HTERT RPE-1 (cell line): ENCODE measurements around the gene CAMTA1.

Experiments used
- in situ Hi-C: fragments of 300-500 bp; cut with MboI; formaldehyde crosslinking; loops from 4 replicates; pipeline ENCODE4 v1.14.3; 2020; ENCODE audit warnings: low sequenced_read_pairs

Gene CAMTA1

DNA sequence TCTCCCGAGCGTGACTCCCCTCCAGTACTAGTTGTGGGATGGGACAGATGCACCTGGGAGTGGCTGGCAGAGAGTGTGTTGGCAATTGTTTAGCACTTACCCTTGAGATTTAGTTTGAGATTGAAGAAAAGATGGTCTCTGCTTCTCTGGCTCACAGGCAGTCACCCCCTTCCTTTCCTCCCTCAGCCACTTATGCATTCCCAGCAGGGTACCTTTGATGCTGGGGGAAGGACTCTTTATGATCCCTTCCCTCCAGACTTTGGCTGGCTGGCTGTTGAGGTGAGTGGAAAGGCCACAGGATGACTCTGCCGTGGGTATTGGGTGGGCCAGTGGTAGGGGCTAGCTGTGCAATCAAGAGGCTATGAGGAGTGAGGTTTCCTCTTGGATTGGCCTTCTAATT lies 236.8 kb downstream of the CAMTA1 start:
- in situ Hi-C loops: no loop called here

DNA sequence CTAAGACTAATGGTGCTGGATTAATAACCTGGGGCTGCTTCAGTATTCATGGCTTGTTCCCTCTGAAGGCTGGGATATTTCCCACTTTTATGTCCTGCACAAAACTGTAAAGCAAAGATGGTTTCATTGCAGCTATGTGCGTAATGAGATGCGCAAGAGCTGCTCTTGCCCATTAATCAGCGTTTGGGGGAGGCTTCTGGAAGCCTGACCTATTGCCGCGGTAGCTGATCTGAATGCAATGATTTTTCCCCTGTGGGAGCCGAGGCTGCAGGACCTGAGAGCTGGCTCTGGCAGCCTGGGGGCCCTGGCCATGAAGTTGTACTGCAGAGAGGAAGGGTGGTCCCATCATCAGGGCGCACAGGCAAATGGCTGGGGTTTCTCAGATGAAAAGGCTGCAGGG lies 239.8 kb downstream of the CAMTA1 start:
- in situ Hi-C loops: no loop called here

DNA sequence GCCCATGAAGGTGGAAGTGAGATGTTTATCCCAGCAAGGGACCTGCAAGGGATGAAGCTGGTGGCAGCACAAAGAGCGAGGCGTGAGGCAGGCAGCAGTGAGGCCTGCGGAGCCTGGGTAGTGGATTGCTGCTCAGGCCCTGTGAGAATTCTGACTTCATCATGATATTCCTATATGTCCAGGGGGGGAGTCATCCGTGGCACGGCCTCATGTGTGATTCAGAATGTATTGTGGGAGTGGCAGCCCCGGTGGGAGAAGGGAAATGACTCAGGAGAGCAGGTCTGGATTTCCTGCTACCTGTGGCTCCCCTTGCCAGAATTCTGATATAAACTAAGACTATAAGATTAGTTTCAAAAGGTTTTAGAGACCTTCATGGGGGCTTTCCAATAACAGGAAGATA lies 240.9 kb downstream of the CAMTA1 start:
- in situ Hi-C loops: no loop called here

DNA sequence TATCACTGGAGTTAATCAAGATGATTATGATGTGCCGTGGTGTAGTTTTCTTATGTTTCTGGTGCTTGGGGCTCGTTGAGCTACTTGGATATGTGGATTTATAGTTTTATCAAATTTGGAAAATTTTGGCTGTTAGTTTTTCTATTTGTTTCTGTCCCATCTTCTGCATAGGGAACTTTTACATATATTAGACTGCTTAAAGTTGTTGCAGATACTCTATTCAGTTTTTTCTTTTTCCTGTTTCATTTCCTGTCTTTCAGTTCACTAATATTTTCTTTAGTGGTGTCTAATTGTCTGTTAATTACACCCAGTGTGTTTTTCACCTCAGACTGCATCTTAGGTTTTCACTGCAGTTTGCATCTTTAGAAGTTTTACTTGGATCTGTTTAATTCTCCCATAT lies 247.7 kb downstream of the CAMTA1 start:
- in situ Hi-C loops: no loop called here

DNA sequence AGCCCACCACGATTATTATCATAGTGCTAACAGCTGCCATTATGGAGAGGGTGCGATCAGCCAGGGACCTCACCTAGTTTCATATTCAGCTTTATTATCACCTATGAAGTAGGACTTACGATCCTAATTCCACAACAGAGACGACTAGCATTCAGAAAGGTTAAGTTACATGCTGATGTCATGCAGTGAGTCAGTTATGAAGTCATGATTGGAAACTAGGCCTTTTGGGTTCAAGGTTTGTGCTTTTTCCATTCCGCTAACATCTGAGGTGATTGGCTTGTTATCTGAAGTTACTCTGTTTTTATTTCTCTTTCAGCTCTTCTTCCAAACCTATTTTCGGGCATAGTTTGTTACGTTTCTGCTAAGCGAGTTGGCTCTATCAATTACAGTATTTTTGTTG lies 251.1 kb downstream of the CAMTA1 start:
- in situ Hi-C loops: no loop called here

DNA sequence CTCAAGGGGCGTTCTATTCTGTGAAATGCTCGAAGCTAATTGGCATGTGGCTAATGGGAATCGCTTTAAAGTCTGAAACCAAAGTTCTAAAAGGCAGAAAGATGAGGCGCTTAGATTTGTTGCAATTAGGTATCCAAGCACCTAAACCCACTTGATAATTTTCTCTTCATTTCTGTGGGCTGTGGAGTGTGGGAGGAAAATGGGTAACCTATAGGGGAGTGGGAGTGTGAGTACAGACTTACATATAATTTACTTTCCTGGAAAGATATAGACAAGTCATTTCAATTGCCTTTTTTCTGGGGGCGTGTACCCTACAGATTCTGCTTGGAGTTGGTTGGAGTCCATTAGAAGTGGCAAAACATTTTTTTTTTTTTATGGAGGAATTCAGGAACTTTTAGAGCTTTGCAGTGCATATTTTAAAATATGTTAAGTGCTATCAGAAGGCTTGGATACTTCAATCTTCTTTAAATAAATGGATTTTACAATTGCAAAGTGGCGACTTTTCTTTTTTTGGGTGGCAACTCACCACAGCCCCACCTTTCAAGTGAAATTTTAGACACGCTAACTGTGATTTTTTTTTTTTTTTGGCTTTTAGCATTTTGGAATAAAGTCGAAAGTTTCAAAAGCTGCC lies 254.5 kb downstream of the CAMTA1 start:
- in situ Hi-C loops: no loop called here

DNA sequence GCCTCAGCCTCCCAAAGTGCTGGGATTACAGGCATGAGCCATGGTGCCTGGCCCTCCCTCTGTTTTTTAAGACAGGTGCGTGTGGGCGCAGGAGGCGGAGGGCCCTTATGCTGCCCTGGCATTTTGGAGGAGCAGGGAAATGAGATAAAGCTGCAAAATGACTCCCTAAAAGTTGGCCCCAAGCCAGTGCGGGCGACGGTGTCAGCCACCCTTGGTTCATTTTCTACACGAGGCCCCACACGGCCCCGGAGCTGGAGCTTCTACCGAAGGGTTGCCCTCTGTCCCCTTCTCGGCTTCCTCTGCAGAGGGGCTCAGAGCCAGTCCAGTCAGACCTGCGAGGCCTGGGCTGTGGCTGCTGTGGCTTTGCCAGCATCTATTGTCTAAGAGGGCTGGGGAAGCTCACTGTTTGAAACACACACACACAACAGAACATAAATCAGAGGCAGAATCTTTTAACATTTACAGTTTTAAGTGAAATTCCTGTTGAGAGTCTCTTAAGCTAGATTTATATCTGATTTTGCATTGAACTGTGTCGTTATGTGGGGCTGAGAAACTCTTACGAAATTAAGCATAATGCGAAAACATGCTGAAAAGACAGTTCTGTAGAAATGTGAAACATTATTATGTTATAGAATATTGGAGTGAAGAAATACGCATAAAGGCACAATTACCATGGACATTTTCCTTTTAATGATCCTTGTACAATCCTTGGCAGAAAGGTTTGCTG lies 255.9 kb downstream of the CAMTA1 start:
- in situ Hi-C loops: no loop called here

DNA sequence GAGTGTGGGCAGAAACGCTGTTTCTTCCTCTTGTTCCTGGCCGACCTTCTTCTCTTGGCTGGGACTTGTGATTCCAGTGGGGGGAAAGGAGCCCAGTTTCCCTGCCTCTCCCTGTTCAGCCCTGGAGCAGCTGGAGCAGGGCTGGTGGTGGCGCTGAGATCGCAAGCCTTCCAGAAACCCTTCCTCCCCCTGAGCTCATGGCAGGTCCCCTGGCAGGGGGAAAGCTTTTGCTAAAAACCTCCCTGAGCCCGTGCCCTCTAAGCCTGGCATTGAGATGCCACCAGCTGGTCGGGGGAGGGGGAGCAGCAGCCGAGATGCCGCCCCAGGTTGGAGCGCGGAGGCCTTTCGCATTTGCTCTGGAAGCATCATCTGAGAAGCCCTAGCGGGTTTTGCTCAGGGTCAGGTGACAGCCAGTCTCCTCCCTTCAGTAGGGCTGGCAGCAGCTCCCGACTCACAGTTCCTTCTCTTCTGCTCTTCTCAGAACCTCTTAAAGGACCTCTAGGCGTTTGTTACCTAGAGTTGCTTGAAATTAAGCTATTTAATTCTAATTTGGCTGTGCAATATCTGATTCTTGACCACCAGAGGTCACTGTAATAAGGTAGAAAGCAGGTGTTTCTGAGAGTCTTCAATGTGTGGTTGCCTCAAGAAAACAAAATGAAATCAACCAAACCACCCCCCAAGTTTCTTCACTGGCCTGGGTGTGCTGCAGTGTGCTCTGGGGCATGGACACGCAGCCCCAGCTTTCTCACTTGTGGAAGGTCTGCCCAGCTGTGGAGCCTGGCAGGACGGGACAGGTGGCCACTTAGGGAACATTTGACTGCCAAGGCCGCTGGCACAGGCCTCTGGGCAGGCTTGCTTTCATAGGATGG lies 257.3 kb downstream of the CAMTA1 start:
- in situ Hi-C loops: no loop called here

DNA sequence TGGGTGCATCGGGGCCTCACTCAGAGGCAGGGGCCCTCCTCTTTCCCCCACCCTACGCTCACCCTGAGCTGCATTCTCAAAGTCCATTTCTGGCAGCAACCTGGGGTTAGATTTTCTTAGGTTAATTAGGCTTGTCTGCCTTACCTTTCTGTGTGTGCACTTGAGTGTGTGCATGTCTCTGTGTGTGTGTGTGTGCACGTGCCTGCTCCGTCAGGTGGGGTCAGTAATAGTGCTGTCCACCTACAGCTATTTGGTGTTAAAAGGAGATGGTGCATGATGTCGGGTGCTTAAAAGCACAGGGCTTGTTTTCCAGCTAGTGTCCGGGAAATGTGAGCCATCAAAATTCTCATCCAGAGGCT lies 257.9 kb downstream of the CAMTA1 start:
- in situ Hi-C loops: no loop called here

DNA sequence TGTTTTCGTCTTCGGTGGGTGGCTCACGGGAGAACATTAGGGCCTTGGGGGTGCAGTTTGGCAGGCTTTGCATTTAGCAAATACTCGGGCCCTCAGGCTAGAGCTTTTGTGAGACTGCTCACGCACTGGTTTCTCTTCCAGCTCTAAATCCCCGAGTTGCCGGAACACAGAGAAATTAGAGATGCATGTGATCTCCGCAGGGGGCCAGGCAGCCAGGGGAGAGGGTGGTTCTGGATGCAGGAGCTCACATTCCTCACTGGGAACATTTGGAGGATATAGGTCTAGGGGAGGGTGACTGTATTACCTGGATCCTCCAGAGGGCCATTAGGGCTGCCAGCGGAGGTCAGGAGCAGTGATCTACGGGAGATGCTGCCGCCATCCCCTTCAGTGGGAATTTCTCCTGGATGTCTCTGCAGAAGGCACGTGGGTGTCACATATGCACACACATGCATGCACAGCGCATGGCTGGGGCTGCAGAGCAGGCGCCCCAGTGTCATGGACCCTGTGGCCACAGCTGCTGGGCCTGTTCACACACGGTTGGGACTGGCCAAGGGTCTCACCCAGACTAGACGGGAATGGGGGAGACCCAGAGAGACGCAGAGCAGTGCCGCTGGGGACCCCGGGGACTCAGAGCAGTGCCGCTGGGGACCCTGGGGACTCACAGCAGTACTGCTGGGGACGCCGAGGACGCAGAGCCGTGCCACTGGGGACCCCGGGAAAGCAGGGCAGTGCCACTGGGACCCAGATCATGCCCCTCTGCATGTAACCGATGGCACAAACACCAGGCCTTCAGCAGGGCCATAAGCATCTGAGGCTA lies 258.7 kb downstream of the CAMTA1 start:
- in situ Hi-C loops: no loop called here

DNA sequence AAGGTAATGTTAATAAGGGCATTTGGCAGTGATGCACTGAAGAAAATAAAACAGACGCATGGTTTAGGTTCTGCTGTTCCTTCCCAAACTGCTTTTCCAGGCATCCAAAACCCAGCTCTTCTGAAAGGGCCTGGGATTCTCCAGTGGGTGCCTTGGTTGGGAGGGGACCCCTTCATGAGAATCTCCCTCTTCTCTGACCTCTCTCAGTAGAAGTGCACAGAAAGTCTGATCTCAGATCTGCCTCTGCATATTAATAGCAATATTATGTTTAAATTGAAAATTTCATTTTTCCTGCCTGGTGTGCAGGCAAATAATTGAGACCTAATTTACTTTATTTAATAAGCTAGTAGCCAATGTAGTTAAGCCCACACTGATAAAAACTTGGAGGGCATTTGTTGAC lies 260.6 kb downstream of the CAMTA1 start:
- in situ Hi-C loops: no loop called here

DNA sequence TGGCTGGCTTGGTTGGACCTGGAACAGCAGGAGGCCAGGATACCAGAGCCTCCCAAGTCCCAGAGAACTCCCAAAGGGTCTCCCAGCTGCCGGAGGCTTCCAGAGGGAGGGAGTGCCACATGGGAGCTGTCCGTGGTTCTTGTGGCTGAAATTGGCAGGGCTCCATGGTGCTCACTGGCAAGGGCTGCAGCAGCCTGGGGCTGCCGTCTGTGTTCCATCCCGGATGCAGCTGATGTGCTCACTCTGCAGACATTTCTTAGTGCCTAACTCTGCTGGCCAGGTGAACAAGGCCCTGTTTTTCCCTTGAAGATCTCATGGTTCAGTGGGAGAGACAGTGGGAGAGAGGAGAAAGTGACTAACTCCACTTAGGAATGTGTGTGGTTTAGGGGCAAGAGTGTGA lies 261.1 kb downstream of the CAMTA1 start:
- in situ Hi-C loops: no loop called here

DNA sequence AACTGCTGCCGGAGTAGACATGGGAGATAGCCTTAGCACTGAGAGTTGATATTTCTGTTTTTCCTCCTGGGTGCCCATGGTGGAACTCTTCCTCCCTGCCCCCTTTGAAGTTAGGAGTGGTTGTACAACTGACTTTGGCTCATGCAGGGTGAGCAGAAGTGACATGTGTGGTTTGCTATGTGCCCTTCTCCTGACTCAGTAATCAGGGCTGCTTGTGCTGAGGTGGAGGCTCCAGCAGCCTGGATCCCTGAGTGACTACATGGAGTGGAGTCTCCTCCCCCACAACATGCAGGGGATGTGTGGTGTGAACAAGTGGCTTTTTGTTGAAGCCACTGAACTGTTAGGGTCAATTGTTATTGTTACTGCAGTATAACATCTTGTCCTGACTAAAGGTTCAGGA lies 261.6 kb downstream of the CAMTA1 start:
- in situ Hi-C loops: no loop called here

DNA sequence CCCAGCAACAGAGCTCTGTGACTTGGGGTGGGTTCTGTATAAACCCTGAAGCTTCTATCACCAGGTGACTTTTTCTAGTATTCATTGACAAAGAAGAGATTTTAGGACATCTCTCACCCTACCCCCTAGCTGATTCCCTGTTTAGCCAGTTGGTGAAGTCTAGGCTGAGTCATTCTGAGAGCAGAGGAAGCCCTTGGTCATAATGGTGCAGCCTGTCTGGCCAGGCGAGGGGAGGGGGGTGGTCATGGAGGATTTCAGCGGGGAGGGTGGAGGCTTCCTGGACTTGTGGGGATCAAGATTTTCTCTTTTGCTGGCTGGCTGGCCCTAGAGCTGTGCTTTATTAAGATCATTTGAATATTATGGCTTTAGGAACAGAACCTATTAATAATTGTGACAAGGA lies 262.6 kb downstream of the CAMTA1 start:
- in situ Hi-C loops: no loop called here

DNA sequence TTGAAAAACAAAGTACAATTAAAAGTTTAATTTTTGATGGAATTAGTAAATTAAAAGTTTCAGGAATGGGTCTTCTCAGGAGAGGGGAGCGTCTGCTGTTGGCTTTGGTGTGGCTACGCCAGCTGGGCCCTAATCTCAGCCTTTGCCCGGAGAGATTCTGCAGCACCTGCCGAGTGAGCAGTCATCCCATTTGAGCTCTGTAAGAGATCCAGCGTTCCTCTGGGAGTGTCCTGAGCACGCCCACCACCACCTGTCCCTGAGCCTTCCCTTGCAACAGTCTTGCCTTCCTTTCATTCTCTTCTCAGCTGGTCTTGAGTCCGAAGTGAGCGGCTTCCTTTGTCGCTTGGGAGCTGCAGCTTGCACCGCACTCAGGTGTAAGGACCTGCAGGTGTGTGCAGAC lies 263.1 kb downstream of the CAMTA1 start:
- in situ Hi-C loops: no loop called here

DNA sequence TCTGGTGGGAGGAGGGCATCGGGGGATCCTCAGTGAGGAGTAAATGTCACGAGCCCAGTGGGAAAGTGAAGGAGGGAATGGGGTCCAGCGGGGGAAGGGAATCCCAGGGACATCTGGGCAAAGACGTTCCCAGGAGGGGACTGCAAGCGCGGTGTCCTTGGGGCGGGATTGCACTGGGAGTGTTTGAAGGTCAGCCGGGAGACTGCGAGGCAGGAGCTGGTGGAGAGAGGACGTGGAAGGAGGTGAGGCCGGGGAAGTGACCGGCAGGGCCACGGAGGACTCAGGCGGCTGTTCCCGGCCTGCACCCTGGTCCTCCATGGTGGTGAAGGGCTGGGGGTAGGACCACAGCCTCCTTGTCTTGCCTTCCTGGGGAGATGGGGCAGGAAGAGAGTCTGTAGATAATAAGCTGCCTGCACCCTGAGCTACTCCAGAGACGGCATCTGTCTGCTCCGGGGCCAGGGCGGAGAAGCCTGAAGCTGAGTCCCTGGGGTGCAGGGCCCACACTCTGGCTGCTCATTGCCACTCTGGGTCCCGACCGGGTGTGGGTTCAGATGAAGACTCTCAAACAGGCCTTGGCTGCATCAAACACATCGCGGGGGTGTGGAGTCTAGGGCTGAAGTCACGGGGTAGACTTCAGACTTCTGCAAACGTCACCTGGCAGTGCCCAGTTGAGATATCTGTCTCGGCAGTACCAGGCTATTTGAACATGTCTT lies 264.8 kb downstream of the CAMTA1 start:
- in situ Hi-C loops: no loop called here

DNA sequence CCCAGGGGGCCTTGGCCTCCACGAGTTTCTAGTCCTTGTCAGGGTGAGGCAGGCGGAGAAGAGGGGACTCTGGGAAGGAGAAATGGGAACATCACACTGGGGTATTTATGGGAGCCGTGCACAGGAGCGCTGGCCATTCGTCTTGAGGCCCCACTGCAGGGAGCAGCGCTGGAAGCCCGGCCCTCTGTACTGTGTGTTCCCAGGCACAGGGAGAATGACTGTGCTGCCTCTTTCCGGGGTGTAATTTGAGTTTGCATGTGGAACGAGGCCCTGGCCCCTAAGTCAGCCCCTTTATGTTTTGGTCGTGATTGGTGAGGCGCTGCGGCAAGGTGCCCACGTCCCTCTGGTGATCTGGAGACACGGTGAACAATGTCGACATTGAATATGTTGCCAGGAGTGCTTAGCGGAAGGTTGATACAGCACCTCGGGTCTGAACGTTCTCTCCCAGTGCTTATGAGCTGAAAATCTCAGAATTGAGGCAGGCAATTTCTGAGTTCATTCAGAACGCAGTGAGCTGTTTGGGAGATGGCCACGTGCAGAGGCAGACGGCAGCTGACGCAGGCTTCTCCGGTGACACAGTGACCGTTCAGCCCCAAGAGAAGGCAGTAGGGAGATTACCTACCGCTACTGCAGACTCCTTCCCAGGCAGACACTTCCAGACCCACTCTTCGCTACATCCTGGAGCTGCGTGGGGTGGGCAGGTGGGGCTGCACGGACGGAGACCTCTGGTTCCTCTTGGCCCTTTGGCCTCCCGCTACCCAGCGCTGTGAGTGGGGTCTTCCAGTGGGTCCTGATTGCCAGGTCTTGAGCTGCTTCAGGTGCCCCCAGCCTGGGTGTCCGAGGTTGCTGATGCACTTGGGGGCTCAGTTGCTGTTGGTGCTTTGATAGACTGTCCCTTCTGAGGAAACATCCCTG lies 265.8 kb downstream of the CAMTA1 start:
- in situ Hi-C loops: no loop called here

DNA sequence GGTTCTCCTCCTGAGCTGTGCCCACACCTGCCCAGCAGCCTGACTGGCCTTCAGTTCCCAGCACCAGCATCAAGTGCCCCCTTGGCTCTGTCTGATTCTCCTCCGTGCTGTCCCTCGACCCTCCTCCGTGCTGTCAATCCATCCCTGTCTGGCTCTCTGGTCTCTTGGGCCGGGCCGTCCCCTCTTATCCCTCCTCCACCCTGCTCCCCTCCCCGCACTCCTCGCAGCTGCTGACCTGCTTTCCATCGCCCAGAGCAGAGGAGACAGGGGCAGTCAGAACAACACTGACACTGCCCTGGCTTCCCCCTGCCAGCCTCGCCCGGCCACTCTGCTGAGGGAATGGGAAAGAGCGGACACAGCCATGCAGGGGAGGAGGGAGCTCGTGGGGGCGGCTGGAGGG lies 267.4 kb downstream of the CAMTA1 start:
- in situ Hi-C loops: no loop called here

DNA sequence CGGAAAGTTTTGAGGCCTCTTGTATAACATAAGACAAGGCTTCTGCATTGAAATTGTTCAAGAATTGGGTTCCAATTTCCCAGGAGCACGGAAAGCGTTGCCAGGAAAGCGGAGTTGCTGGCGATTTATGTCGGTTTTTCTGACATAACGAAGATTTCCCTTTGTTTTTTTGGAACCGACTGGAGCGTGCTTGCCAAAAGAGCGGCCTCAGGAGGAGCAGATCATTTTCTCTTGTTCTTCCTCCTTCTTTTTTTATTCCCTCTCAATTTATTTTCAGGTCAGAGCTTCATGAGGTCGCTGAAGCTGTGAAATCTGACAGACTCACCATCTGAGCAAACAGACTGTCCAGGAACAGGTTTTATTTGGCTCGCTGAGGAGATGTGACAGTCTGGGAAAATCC lies 275.5 kb downstream of the CAMTA1 start:
- in situ Hi-C loops: no loop called here
